ENCODE measurements around the gene YIPF5. TPM values are rescaled to one million over a fixed set of nuclear protein-coding genes. Genes with fewer than 3 reads are reported as not detected.

YIPF5 gene
- total RNA-seq (ENCODE audit: insufficient read depth, low replicate concordance), result 152 TPM

- peak; percentile 99 for DNase-seq (ENCODE audit: low spot score)
These were observed at the start of gene YIPF5, which contains the start of gene KCTD16 for GRCh38 chr5:144170276-144171024. TSS of gene YIPF5 (minus strand) at chr5:144170659. CDS start at chr5:144169955, 704 bp downstream. TSS of gene KCTD16 (plus strand) at chr5:144170873.

GRCh38 chr5:144219869-144220268, 49.4 kb upstream of the YIPF5 start:
- no peak for DNase-seq (ENCODE audit: low spot score)

GRCh38 chr5:144210655-144211054, 40.2 kb upstream of the YIPF5 start:
- DNase-seq (ENCODE audit: low spot score), result no peak

DNA sequence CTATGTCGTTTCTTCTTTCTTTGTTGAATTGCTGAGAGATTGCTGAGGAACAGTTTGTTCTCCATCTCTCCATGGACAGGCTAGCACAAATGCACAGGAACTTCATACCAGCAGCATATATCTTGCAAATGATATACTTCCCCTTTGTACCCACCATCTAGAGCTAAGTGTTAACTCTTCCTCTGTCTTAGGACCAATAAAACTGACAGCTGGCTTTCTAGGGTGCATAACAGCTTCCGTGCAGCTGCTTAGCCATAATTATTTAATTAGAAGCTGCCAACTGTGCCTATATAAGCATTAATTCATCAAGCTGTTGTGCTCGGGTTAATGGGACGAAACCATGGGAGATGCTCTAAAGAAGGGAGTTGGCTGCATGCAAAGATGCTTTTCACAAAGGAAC, 38.9 kb upstream of the YIPF5 start:
- no peak for DNase-seq (ENCODE audit: low spot score)

GRCh38 chr5:144207875-144208444, 37.5 kb upstream of the YIPF5 start:
- no peak for DNase-seq (ENCODE audit: low spot score)

DNA sequence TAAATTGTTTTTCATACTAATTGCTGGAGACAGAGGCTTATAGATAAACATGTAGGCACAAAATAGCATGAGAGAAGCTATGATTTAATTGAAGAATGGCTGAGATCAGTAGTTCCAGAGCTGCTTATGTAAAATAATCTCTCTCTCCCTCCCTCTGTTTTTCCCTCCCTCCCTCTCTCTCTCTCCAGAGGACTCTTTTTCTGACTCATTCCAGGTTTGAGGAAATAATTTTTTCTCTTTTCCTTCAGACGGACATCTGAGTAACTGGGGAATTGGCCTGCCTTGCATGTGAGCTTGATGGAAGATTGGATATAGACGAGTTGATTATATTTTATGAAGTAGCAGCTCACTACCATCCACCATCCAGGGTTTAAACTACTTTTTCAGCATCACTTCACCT, 35.7 kb upstream of the YIPF5 start:
- peak; percentile 73 for DNase-seq (ENCODE audit: low spot score)

- peak; percentile 80 for DNase-seq (ENCODE audit: low spot score)
These were observed 34.7 kb upstream of the YIPF5 start for GRCh38 chr5:144205141-144205551.

- DNase-seq (ENCODE audit: low spot score), result peak; percentile 80
These were observed 33.5 kb upstream of the YIPF5 start for GRCh38 chr5:144203750-144204596.

DNA sequence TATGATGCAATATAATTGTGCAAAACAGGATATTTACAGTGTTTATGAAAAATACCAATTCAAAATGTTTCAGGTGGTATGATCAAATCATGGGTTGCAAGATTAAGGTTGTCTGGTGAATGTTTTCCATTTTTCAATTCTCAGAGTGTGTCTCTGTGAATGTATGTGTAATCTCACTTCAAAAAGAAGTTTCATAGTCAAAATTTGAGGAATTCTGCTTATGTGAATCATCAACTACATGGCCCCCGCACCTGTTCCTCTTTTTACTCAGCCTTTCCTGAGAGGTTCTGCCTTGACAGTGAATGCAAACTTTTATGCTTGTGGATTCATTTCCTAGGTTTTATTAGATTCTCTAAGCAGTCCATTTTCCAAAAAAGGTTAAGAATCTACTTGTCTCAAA, 32.3 kb upstream of the YIPF5 start:
- no peak for DNase-seq (ENCODE audit: low spot score)

- DNase-seq (ENCODE audit: low spot score), result peak; percentile 92
These were observed 31.6 kb upstream of the YIPF5 start for GRCh38 chr5:144202072-144202471.

GRCh38 chr5:144201588-144201987, 31.1 kb upstream of the YIPF5 start:
- DNase-seq (ENCODE audit: low spot score), result peak; percentile 49

GRCh38 chr5:144198386-144198785, 27.9 kb upstream of the YIPF5 start:
- no peak for DNase-seq (ENCODE audit: low spot score)

DNA sequence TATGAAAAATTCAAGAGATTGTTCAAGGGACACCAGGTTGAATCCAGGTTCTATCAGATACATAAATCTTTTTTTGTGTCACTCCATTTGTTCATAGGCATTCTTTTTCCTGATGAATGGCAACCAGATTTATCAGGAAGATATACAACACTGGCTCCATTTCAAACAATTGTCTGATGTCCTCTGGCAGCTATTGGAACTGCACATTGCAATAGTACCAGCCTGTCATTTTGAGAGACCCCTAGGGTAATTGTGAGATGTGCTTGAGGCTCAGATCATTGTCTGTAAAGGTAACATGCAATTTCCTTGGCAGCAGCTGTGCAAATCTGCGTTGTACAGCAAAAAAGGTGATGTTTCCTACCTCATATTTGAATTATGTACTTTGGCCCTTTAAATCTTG, 26.2 kb upstream of the YIPF5 start:
- no peak for DNase-seq (ENCODE audit: low spot score)

DNA sequence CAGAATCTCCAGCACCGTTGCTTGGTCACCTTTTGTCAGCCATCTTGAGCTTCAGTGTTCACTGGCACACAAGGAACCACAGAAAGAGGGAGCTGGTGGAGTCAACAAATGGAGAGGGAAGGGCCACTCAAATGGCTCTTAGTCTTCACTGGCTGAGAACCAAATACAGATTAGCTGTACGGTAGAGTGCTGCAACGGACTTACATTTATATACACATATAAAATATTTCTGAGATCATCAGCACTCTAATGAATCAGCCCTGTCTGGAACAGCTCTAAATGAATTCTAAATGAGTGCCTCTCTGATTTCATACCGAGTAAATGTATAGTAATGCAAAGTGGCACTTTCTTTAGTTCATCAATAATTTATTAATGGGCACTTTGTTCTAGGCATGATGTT, 25.0 kb upstream of the YIPF5 start:
- no peak for DNase-seq (ENCODE audit: low spot score)

- DNase-seq (ENCODE audit: low spot score), result no peak
These were observed 23.7 kb upstream of the YIPF5 start for GRCh38 chr5:144194144-144194543.

- no peak for DNase-seq (ENCODE audit: low spot score)
These were observed 22.2 kb upstream of the YIPF5 start for GRCh38 chr5:144192661-144193060.

GRCh38 chr5:144191998-144192397, 21.5 kb upstream of the YIPF5 start:
- DNase-seq (ENCODE audit: low spot score), result peak; percentile 68

- DNase-seq (ENCODE audit: low spot score), result peak; percentile 60
These were observed 21.1 kb upstream of the YIPF5 start for GRCh38 chr5:144191531-144191930.

GRCh38 chr5:144189800-144190429, 19.5 kb upstream of the YIPF5 start:
- DNase-seq (ENCODE audit: low spot score), result peak; percentile 90

DNA sequence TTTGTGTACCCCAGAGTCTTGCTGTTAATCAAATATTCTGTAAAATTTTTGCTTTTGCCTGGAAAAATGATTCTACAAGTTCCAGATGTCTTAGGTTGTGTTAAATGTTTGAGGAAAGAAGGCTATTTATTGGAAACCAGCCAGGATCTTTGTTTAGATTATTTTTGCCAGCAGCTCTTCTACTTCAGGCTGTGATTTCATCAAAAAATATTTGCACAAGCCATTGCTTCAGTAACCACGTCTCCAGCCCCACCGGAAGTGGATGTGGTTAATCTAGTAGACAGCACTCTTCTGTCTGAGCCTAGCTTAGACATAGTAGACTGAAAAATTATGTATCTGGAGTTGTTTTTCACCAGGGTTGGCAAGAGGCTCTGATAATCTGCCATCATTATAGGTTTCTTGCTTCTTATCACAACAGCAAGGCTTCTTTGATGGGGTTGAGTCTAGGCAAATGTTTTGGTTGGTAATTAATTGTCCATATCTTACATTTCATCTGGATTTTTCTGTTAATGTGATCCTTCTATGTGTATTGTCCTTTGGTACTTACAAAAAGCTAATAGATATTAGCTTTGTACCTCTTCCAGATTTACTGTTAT, 17.3 kb upstream of the YIPF5 start:
- DNase-seq (ENCODE audit: low spot score), result peak; percentile 89

DNA sequence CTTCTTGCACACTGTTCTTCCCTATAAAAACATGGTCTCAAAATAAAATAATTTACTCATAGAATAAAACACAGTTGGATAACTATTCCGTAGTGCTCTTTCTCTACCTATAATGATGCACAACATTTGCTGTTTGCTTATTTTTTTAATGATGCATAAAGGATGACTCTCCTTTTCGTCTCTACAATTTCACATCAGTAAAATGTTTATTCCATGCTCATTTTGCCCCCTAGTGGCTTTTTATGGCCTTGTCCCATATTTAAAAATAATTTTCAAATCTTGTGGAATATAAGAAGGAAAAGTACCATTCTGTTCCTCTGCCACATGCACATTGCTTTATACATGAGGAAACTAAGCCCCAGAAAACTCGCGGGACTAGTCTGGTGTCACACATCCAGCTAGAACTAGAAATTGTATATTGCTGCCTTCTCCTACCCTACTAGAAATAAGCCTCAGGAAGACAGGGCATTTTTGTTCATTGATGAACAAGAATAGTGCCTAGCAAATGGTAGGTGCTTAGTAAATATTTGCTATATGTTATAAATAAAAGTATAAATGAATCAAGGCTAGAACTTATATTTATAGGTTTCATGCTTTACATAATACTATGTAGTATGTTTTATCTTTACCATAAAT, 12.9 kb upstream of the YIPF5 start:
- peak; percentile 57 for DNase-seq (ENCODE audit: low spot score)

Data from umbilical cord (tissue), 2 donors.